Thyroid gland (tissue), 4 donors: Measurements from ENCODE around the gene CLEC4E. TPM values are rescaled to one million over a fixed set of nuclear protein-coding genes. Genes with fewer than 3 reads are reported as not detected.
A peak's percentile ranks its signal among the peaks of the same experiment; 100 is the strongest.

Experiments
- DNase-seq, 2 donors: peaks; one replicate each; pipeline ENCODE4 v3.0.0-alpha.2; 2019
- H3K27ac ChIP-seq, 3 donors: fragments of 200-600 bp; sonication (generic); 1 replicate in 2 of 3; 2 replicates in 1 of 3; pipeline ENCODE4 v1.5.1; 2016 to 2019; ENCODE audit warnings: mild to moderate bottlenecking in 1 of 3, moderate library complexity in 1 of 3
- H3K27me3 ChIP-seq: fragments of 200-600 bp; sonication (generic); one replicate; pipeline ENCODE4 v1.5.1; 2019
- H3K36me3 ChIP-seq, 2 donors: fragments of 200-600 bp; sonication (generic); one replicate each; pipeline ENCODE4 v1.5.1; 2016 to 2019
- H3K4me1 ChIP-seq, 2 donors: fragments of 200-600 bp; sonication (generic); one replicate each; pipeline ENCODE4 v1.5.1; 2017 to 2019
- H3K4me3 ChIP-seq, 3 donors: fragments of 200-600 bp; sonication (generic); replicated peaks in 1 of 3; 1 replicate in 2 of 3; 2 replicates in 1 of 3; pipeline ENCODE4 v1.5.1; 2016; ENCODE audit warnings: mild to moderate bottlenecking in 1 of 3
- H3K9me3 ChIP-seq: fragments of 200-600 bp; sonication (generic); one replicate; pipeline ENCODE4 v1.5.1; 2017
- CTCF ChIP-seq, 6 experiments: fragments of 200-600 bp in 3 of 6; fragments of 450-650 bp in 3 of 6; sonication (generic) in 3 of 6; IDR thresholded peaks; one replicate each; pipeline ENCODE4 v1.5.1; 2016 to 2019; ENCODE audit warnings: antibody characterized with exemption in 6 of 6, mild to moderate bottlenecking in 2 of 6, inconsistent platforms in 1 of 6, moderate library complexity in 1 of 6
- POLR2A ChIP-seq, 2 donors: fragments of 450-650 bp; IDR thresholded peaks; one replicate each; pipeline ENCODE4 v1.6.1; 2017; ENCODE audit warnings: antibody characterized with exemption in 2 of 2, mild to moderate bottlenecking in 2 of 2, moderate library complexity in 1 of 2
- WGBS, 2 donors: methylation state at CpG; one replicate each; pipeline ENCODE4 v1.1.5; 2017; 5-methylcytosine and 5-hydroxymethylcytosine counted together
- intact Hi-C: fragments of 100-400 bp; cut with DNase I; formaldehyde crosslinking; loops from one replicate; pipeline ENCODE4 v1.15.1; 2023
- total RNA-seq, 4 donors: library from RNA; depleted of rRNA; stranded (reverse); fragments of >200 nt; gene quantifications; one replicate each; pipeline ENCODE4 v1.2.3, GENCODE V29; 2016

Gene CLEC4E
- total RNA-seq, 4 donors from 2014 or later, result 1.7 to 10.5 (median 4.5) TPM

- TF ChIP-seq CTCF (IDR thresholded peaks at IDR 0.05) (no peak), POLR2A (IDR thresholded peaks at IDR 0.05) (no peak)
- no peaks in the 10 kb centered on the region for H3K27me3 ChIP-seq
- no peaks in the 10 kb centered on the region for H3K9me3 ChIP-seq
- no peak overlapping the region for H3K27ac ChIP-seq
- H3K4me3 ChIP-seq, result no peak overlapping the region
- intact Hi-C loops, result loop anchor here (10.0 kb wide), 1 partner anchor 345 kb away; no protein-coding TSS in a partner anchor
- WGBS, 2 donors, result 82% methylated on average over 5 of the region's 5 CpGs
- no peaks in the 10 kb centered on the region for H3K36me3 ChIP-seq
- no peaks in the 10 kb centered on the region for H3K4me1 ChIP-seq
- no peak for DNase-seq
These were observed 8.7 kb upstream of the CLEC4E start for GRCh38 chr12:8549381-8549780.

GRCh38 chr12:8548192-8548591 is 7.5 kb upstream of the CLEC4E start:
- no peak overlapping the region for H3K27ac ChIP-seq
- no peaks in the 10 kb centered on the region for H3K27me3 ChIP-seq
- DNase-seq, result no peak
- WGBS, 2 donors, result 90 to 94% methylated on average over 2 of the region's 2 CpGs
- no peaks in the 10 kb centered on the region for H3K9me3 ChIP-seq
- no peak overlapping the region for H3K4me3 ChIP-seq
- H3K4me1 ChIP-seq, result no peaks in the 10 kb centered on the region
- TF ChIP-seq CTCF (IDR thresholded peaks at IDR 0.05), result no peak
- TF ChIP-seq POLR2A (IDR thresholded peaks at IDR 0.05), result no peak
- no peaks in the 10 kb centered on the region for H3K36me3 ChIP-seq
- intact Hi-C loops, result loop anchor here (10.0 kb wide), 1 partner anchor 347 kb away; no protein-coding TSS in a partner anchor

GRCh38 chr12:8547645-8548044 is 6.9 kb upstream of the CLEC4E start:
- intact Hi-C loops, result loop anchor here (10.0 kb wide), 1 partner anchor 347 kb away; no protein-coding TSS in a partner anchor
- Histone ChIP-seq H3K4me3 (no peak overlapping the region), H3K36me3 (no peaks in the 10 kb centered on the region), H3K27me3 (no peaks in the 10 kb centered on the region), H3K4me1 (no peaks in the 10 kb centered on the region), H3K27ac (no peak overlapping the region), H3K9me3 (no peaks in the 10 kb centered on the region)
- no peak for DNase-seq
- WGBS, 2 donors, result 47 to 92% methylated on average over 2 of the region's 2 CpGs
- TF ChIP-seq POLR2A (IDR thresholded peaks at IDR 0.05), result no peak
- no peak for TF ChIP-seq CTCF (IDR thresholded peaks at IDR 0.05)

GRCh38 chr12:8546591-8546990 is 5.9 kb upstream of the CLEC4E start:
- no peaks in the 10 kb centered on the region for H3K27me3 ChIP-seq
- H3K4me1 ChIP-seq, result no peaks in the 10 kb centered on the region
- no peaks in the 10 kb centered on the region for H3K9me3 ChIP-seq
- no peak overlapping the region for H3K27ac ChIP-seq
- no peak for DNase-seq
- intact Hi-C loops, result loop anchor here (10.0 kb wide), 1 partner anchor 348 kb away; no protein-coding TSS in a partner anchor
- no peaks in the 10 kb centered on the region for H3K36me3 ChIP-seq
- no peak for TF ChIP-seq POLR2A (IDR thresholded peaks at IDR 0.05)
- no peak for TF ChIP-seq CTCF (IDR thresholded peaks at IDR 0.05)
- H3K4me3 ChIP-seq, result no peak overlapping the region
- WGBS, 2 donors, result 80 to 91% methylated on average over 3 of the region's 3 CpGs

DNA sequence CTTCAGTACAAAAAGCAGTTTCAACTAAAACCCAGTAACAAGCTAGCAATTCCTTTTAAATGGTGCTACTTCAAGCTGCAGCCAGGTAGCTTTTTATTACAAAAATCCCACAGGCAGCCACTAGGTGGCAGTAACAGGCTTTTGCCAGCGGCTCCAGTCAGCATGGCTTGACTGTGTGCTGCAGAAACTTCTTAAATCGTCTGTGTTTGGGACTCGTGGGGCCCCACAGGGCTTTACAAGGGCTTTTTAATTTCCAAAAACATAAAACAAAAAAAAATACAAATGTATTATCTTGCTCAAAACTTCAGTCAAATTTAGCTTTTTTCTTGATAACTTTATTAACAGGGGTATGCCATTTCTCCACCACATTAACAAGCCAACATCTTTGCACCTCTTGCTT is 3.6 kb upstream of the CLEC4E start:
- 2 to 3% methylated on average over 3 of the region's 3 CpGs for WGBS, 2 donors
- Histone ChIP-seq H3K4me1 (no peaks in the 10 kb centered on the region), H3K4me3 (no peak overlapping the region), H3K9me3 (no peaks in the 10 kb centered on the region), H3K27ac (no peak overlapping the region), H3K27me3 (no peaks in the 10 kb centered on the region), H3K36me3 (no peaks in the 10 kb centered on the region)
- TF ChIP-seq POLR2A (IDR thresholded peaks at IDR 0.05), result no peak
- peak; percentile 62 to 98 (median 84) for TF ChIP-seq CTCF (IDR thresholded peaks at IDR 0.05)
- DNase-seq, result peak; percentile 55 to 65
- intact Hi-C loops, result loop anchor here (10.0 kb wide), 1 partner anchor 351 kb away; no protein-coding TSS in a partner anchor
